GM18868 (cell line): Measurements from ENCODE around the gene SPEF2.
"Not testable (repeated sequence)": the region's sequence is repeated elsewhere in the genome, so short reads cannot be mapped to it uniquely, and the experiment has no call there.

Source experiments
- ATAC-seq: cut with Tn5 transposase; IDR thresholded peaks from one replicate; pipeline ENCODE4 v1.9.1; 2021; ENCODE audit warnings: mild to moderate bottlenecking, moderate library complexity; ENCODE audit not compliant: unreplicated experiment

The SPEF2 gene

GRCh38 chr5:35657877-35658276, 40.2 kb downstream of the SPEF2 start:
- no peak for ATAC-seq

DNA sequence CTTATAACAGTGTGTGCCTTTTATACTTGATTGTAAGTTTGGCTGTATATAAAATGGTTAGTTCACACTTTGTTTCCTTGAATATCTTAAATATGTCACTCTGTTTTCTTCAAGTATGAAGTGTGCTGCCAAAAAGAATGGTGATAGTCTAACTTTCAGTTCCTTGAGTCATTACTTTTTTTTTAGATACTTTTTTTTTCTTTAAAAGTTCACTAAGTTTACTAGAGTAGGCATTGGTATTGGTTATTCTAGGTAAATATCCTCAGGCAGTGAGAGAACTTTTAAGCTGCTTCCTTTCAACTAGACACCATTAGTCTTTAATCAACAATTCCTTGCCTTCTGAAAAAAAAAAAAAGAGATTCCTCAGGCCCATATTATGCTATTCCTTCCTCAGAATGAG, 41.9 kb downstream of the SPEF2 start:
- ATAC-seq, result no peak

GRCh38 chr5:35660451-35660850, 42.8 kb downstream of the SPEF2 start:
- ATAC-seq, result no peak

DNA sequence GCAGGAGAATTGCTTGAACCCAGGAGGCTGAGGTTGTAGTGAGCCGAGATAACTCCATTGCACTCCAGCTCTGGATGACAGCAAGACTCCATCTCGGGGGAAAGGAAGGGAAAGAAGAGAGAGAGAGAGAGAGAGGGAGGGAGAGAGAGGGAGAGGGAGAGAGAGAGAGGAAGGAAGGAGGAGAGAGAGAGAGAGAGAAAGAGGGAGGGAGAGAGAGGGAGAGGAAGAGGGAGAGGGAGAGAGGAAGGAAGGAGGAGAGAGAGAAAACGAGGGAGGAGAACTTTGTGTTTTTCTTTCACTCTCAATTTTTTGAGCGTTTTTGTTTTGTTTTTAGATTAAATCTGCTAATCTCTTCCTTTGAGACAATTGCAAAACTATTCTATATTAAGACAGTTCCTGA, 46.9 kb downstream of the SPEF2 start:
- no peak for ATAC-seq

DNA sequence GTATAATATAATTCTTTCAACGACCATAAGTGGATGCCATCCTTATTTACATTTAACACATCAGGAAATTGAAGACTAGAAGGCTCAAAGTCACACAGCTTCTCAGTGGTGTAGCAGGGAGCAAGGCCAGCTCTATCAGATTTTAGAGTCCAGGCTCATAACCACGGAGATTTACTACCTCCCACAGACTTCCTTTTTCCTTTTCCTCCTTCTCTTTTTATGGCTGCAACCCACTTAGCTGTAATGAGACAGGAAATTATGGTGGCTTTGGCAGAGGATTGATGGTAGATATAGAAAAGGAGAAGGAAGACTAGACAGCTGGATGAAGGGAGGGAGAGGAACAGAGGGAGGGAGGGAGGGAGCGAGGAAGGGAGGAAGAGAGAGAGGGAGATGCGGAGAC, 47.4 kb downstream of the SPEF2 start:
- no peak for ATAC-seq

DNA sequence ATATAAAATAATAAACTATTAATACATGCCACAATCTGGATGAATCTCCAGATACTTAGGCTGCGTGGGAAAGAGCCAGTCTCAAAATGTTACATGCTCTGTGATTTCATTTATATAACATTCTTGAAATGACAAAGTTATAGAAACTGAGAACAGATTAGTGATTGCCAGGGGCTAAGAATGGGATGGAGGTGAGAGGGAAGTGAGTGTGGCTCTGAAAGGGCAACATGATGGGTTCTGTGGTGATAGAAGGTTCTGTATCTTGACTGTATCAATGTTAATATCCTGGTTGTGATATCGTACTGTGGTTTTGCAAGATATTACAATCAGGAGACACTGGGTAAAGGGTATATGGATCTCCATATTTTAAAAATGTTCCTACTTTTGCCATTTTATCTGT, 50.7 kb downstream of the SPEF2 start:
- no peak for ATAC-seq

- ATAC-seq, result peak; percentile 43
Observed at GRCh38 chr5:35668794-35669193, 51.1 kb downstream of the SPEF2 start.

DNA sequence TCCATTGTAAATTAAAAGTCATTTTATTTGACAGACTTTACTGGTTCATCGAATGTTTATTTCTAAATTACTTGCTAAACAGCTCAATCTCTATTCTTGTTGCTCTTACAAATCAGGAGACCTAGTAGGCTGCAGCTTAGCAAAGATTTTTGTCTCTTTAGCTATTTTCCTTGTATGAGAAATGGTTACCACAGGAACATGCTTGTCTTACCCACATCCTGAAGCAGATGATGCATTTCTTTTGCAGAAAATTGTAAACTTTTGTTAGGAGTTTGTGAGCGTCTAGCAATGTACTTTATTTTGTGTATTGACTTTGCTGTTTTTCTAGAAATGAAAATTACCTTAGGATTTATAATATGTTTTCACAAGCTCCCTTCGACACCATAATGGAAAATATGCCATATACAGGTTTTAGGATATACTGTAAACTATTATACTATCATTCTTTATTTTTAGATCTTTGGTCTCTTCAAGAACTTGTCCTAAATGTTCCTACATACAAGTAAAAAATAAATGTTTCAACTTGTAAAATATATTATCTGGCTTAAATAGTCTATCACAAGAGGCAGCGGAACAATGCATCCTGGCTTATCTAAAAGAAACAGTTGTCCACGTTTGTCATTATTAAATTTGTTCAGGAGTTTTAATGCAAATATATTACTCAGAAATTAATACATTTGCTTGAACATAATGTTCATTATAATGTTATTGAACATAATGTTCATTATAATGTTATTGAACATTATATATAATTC, 54.1 kb downstream of the SPEF2 start:
- no peak for ATAC-seq

DNA sequence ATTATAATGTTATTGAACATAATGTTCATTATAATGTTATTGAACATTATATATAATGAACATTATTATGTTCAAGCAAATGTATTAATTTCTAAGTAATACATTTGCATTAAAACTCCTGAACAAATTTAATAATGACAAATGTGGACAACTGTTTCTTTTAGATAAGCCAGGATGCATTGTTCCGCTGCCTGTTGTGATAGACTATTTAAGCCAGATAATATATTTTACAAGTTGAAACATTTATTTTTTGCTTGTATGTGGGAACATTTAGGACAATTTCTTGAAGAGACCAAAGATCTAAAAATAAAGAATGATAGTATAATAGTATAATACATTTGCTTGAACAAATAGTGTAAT, 54.6 kb downstream of the SPEF2 start:
- ATAC-seq, result not testable (repeated sequence)

- peak; percentile 37 for ATAC-seq
Observed at GRCh38 chr5:35672995-35673394, 55.3 kb downstream of the SPEF2 start.

- ATAC-seq, result no peak
Observed at GRCh38 chr5:35674049-35674448, 56.4 kb downstream of the SPEF2 start.

DNA sequence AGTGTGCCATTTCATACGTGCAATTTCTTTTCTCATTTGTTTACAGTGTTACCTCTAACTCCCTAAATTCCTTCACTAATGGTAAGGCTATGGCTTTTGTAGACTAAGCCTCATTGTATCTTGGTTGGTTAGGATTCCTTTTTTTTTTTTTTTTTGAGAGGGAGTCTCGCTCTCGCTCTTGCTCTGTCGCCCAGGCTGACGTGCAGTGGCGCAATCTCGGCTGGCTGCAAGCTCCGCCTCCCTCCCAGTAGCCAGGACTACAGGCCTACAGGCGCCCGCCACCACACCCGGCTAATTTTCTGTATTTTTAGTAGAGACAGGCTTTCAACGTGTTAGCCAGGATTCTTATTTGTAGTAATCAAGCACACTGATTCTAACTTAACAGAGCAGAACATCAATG, 57.7 kb downstream of the SPEF2 start:
- no peak for ATAC-seq

GRCh38 chr5:35677878-35678277, 60.2 kb downstream of the SPEF2 start:
- no peak for ATAC-seq

DNA sequence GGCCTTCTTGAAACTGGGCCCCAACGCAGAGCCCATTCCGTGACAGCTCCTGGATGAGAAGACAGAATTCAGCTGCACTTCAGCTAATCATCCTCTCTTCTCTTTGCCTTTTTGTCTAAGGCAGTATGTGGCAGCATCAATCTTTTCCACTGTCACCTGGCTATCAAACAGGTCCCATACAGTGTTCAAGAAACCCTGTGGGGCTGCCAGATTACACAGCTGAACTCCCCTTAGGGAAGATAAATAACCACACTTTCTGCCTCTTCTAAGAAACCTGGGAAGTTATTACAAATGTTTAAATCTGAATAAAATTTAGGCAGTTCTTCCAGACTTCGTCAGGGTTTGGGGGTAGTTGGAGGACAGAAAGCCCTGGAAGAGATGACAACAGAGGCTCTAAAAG, 61.0 kb downstream of the SPEF2 start:
- no peak for ATAC-seq

DNA sequence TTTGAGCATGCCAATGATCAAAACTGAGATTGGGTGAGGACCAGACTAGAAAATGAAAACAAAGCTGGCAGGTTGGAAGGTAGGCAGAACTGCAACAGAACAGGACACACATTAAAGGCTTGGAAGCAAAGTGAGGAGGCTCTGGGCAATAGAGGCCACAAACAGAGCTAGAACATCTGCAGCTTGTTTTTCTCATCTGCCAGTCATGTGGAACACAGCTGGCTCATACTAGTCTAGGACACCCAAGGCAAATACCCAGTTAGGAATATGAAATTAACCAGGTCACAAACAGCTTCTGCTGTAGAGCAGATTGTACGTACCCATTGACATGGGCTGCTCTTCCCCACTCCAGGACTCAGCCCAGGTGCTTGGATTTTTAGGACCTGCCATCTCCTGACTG, 61.7 kb downstream of the SPEF2 start:
- no peak for ATAC-seq

DNA sequence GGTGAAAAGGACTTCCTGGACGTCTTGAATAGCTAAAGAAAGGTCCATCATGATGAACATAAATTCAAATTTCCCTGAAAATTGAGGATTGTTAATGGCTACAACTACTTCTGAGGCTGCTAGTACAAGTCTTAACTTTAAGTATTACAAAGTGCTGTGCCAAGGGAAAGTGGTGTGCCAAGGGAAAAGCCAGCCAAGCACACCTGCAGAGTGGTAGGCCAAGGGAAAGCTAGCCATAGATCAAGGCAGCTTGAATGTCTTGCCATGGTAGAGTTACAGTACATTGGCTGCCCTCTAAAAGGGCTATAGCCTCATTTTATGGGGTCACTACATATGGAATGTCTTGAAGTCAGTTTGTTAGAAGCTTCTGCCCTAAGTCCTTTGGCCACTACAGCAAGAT, 64.2 kb downstream of the SPEF2 start:
- no peak for ATAC-seq

DNA sequence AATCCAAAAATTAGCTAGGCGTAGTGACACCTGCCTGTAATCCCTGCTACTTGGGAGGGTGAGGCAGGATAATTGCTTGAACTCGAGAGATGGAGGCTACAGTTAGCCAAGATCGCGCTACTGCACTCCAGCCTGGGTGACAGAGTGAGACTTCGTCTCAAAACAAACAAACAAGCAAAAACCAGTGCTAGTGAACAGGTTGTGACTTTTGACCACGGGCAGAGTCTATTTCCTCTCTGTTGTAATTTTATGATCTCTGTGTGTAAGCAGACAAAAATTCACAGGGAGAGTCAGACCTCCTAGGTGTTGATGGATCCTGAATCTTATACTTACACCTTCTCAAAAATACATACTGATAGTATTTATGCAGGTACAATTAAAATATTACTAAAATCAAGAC, 65.8 kb downstream of the SPEF2 start:
- ATAC-seq, result no peak

- ATAC-seq, result no peak
Observed at GRCh38 chr5:35685161-35685560, 67.5 kb downstream of the SPEF2 start.

GRCh38 chr5:35687961-35688360, 70.3 kb downstream of the SPEF2 start:
- no peak for ATAC-seq

DNA sequence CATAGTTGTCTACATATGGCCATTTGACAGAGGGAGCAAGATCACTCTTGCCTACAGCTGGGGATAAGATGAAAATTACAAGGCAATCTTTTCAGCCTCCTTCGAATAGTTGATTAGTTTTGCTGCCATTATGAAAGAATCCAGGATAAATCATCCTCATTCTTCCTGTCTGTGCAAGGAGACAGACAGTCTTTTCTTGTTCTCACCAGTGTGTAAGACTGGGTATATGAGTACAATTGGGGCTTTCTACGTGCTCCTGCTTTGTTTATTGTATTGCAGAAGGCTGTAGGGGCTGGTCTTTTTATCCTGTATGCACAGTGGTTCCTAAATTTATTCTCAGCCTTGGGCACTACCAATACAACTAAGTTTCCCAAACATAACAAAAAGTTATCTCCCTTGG, 76.8 kb downstream of the SPEF2 start:
- no peak for ATAC-seq

GRCh38 chr5:35698047-35698808, 80.6 kb downstream of the SPEF2 start:
- no peak for ATAC-seq

DNA sequence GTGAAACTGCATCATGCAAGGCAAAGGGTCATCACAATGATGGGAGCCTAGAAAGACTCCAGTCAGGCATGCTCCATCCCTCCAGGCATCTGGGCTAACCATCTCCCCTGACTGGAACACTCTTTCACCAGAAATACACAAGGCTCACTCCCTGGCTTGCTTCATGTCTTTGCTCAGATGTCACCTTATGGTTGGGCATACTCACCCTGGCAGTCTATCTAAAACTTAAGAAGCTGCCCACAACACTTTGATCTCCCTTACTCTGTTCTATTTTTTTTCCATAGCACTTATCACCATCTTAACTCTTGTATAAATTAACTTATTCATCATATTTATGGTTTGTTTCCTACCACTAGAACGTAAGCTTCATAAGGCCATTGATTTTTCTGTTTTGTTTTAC, 90.0 kb downstream of the SPEF2 start:
- ATAC-seq, result no peak

GRCh38 chr5:35709688-35710087, 92.0 kb downstream of the SPEF2 start:
- ATAC-seq, result no peak
